GF-D8 (cell line): ENCODE data around the gene ANKRD45.
"Not testable (repeated sequence)": the region's sequence is repeated elsewhere in the genome, so short reads cannot be mapped to it uniquely, and the experiment has no call there.

Source experiments
- DNase-seq: peaks from one replicate; lab custom pipeline; 2025; lab: John Stamatoyannopoulos, UW

The ANKRD45 gene

DNA sequence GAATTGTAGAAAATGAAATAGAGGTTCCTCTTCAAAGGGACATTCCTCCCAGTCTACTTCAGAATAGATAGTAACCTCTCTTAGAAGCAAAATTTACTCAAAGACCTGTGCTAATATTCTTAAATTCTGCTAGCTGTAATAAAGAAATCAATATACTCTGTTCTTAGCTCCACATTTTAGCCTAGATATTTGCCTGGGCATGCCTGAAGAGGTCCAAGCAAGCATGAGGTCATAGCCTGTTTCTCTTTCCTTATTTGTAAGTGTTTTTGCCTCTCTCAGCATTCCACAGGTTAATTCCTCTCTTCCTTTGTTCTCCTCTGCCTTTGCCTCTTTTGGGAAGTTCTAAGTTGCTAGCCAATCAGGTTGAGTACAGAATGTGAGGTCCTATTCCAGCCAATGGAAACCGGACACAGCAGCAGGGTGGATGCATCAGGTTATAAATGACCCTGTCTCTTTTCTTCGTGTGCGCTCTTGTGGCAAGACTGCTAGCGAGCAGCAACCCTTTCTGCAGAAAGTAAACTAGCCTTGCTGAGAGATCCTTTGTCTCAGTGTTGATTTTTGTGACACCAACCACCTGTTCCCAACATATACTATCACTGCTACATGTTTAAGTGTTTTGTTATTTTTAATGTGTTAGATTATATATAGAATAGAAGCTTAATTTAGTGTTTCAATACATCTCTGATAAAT, 27.1 kb downstream of the ANKRD45 start:
- not testable (repeated sequence) for DNase-seq

DNA sequence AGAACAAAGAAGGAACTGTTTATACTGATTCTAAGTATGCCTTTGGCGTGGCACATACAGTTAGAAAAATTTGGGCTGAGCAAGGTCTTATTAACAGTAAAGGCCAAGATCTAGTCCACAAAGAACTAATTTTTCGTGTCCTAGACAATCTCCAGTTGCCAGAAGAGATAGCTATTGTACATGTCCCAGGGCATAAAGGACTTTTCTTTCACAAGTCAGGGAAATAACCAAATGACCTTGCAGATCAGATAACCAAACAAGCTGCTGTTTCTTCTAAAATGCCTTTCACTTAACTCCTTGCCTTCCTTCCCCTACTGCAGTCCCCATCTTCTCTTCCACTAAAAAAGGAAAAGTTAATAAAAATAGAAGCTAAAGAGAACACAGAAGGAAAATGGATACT, 30.5 kb downstream of the ANKRD45 start:
- DNase-seq: no peak

- no peak for DNase-seq
Observed at GRCh38 chr1:173638043-173639021, 31.3 kb downstream of the ANKRD45 start.

GRCh38 chr1:173637236-173638042, 32.2 kb downstream of the ANKRD45 start:
- DNase-seq: not testable (repeated sequence)

GRCh38 chr1:173635116-173635515, 34.5 kb downstream of the ANKRD45 start, which contains the start of gene TEX50:
Gene TEX50, plus strand, starts transcription at chr1:173635338. Its CDS starts 184 bp downstream, at chr1:173635522.
- DNase-seq: no peak

DNA sequence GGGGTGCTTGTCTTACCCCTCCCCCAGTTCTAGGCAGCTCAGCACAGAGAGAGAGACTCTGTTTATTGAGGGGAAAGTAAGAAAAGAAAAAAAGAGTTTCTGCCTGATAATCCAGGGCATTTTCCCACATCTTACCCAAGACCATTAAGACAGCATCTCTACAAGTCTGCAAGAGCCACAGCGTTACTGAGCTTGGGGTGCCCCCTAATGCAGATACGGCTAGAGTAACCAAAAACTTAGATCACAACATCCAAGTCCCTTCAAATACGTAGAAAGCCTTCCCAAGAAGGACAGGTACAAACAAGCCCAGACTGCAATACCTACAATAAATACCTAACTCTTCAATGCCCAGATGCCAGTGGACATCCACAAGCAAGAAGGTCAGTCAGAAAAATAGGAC, 40.8 kb downstream of the ANKRD45 start:
- DNase-seq: no peak

- DNase-seq: no peak
Observed at GRCh38 chr1:173627269-173627668, 42.4 kb downstream of the ANKRD45 start.

DNA sequence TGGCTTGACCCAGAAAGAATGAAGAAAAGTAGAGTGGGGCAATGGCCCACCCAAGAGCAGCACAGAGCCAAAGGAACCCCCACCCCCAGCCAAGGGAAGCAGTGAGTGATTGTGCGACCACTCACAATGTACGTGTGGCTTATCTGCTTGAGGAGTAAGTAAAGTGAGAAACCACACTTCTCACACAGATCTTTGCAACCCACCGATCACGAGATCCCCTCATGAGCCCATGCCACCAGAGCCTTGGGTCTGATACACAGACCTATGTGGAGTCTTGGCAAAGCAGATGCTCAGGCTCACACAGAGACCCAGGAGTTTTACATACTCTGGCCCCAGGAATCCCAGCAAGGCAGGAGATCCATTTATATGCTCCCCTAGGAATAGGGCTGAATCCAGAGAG, 52.8 kb downstream of the ANKRD45 start:
- no peak for DNase-seq

DNA sequence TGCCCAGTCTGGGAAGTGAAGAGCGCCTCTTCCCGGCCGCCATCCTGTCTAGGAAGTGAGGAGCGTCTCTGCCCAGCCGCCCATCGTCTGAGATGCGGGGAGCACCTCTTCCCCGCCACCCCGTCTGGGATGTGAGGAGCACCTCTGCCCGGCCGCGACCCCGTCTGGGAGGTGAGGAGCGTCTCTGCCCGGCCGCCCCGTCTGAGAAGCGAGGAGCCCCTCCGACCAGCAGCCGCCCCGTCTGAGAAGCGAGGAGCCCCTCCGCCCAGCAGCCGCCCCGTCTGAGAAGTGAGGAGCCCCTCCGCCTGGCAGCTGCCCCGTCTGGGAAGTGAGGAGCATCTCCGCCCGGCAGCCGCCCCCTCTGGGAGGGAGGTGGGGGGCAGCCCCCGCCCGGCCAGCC, 56.6 kb downstream of the ANKRD45 start:
- not testable (repeated sequence) for DNase-seq

DNA sequence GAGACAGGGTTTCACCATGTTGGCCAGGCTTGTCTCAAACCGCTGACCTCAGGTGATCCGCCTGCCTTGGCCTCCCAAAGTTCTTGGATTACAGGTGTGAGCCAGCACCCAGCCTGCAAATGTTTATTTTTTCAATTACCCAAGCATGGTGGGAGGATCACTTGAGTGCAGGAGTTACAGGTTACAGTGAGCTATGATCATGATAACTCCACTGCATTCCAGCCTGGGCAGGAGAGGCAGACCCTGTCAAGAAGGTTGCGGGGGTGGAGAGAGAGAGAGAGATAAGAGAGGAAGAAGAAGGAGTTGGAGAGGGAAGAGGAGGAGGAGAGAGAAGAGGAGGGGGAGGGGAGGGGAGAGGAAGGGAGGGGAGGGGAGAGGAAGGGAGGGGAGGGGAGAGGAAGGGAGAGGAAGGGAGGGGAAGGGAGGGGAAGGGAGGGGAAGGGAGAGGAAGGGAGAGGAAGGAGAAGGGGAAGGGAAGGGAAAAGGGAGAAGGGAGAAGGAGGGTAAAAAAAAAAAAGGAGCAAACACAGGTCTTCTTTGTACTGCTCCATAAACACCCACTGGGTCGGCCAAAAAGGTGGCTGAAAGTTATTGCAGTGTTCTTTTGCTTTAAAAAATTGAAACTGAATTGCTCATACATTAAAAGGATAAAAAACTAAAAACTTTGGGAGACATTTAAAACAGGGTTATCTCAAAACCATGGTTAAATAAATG, 61.0 kb downstream of the ANKRD45 start:
- no peak for DNase-seq

- peak; percentile 28 for DNase-seq
Observed at GRCh38 chr1:173603056-173603591, 66.5 kb downstream of the ANKRD45 start, which contains the start of gene SLC9C2. Gene SLC9C2, minus strand, starts transcription at chr1:173603072. Its CDS starts 1,296 bp downstream, at chr1:173601776.

DNA sequence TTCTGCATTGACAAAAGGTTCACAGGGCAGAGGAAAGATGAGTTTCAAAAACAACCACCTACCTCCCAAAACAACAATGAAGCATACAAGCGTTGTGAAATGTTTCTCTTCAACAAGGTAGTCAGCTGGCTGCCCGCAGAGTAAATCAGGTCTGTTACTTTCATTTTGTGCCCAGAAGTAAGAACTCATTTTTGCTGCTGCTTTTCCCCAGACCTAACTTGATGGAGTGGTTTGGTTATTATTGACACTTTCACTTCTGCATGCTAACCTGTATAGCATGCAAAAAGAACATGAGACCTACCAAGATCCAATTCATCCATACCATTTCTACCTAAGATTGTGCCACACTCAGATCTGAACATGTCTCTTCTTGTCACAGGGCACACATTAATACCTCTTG, 68.1 kb downstream of the ANKRD45 start:
- DNase-seq: no peak

DNA sequence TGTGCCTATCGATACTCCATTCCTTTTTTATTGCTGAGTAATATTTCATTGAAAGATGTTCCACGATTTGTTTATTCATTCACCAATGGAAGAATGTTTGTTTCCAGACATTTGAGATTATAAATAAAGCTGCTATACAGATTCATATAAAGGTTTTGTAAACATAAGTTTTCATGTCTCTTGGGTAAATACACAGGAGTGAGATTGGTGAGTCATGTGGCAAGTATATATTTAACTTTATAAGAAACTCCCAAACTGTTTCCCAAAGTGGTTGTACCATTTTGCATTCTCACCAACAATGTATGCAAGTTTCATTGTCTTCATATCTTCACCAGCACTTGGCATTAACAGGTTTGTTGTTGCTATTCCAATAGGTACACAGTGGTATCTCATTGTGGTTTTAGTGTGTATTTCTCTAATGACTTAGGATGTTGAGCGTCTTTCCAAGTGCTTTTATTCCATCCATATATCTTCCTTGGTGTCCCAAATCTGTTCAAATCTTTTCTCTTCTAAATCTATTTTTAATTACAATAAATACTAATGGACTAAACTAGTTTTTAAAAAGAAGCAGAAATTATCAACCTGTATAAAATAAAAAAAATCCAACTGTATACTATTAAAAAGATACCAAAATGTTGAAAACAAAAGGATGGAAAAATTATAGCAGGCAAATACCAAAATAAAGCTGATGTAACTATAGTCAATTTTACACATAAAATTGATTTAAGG, 73.4 kb downstream of the ANKRD45 start:
- DNase-seq: no peak

- not testable (repeated sequence) for DNase-seq
Observed at GRCh38 chr1:173591138-173591537, 78.5 kb downstream of the ANKRD45 start.

GRCh38 chr1:173590557-173590956, 79.1 kb downstream of the ANKRD45 start:
- DNase-seq: no peak

GRCh38 chr1:173581383-173582079, 88.1 kb downstream of the ANKRD45 start:
- DNase-seq: no peak

- no peak for DNase-seq
Observed at GRCh38 chr1:173580658-173581057, 89.0 kb downstream of the ANKRD45 start.

DNA sequence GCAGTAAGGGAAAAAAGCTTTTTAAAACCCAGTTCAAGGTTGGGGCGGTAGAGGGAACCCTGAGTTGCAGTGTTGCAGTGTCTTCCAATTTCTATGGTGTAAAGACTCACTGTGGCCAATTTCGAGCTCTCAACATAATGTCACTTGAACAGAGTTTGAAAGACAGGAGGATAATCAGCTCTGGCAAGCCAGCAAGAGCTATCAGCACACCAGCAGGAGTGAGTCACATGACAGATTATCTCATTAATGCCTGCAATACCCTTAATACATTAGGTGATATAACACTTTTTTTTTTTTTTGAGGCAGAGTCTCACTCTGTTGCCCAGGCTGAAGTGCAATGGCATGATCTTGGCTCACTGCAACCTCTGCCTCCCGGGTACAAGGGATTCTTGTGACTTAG, 89.6 kb downstream of the ANKRD45 start:
- no peak for DNase-seq

DNA sequence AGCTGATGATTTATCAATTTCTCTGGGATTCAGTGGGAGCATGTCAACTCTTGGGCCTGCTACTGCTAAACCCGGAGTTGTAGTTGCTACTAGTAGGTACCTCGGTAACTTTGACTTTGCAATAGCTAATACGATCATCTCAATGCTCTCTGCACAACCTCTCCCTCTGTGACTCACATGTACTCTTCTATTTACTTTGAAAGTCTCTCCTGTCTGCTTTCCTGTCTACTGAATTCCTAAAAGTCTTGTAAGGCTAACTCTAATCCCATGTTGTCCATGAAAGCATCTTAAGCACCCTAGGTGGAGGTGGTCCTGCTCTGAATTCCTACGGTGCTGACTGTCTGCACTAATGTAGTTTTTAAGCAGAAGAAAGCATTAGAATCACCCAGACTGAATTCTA, 96.1 kb downstream of the ANKRD45 start:
- DNase-seq: no peak
